HG03039 (cell line): ENCODE results near the gene POFUT2.

Experiments used
- ATAC-seq: cut with Tn5 transposase; IDR thresholded peaks from one replicate; pipeline ENCODE4 v1.9.1; 2021; ENCODE audit warnings: mild to moderate bottlenecking, moderate library complexity; ENCODE audit not compliant: unreplicated experiment

Gene POFUT2

GRCh38 chr21:45287438-45288391, at the start of gene POFUT2:
POFUT2 (minus strand) TSS chr21:45287895; CDS start chr21:45287871, 24 bp downstream.
- ATAC-seq: peak; percentile 75

- no peak for ATAC-seq
Observed at GRCh38 chr21:45336870-45337269, 49.2 kb upstream of the POFUT2 start.

- no peak for ATAC-seq
Observed at GRCh38 chr21:45336535-45336810, 48.8 kb upstream of the POFUT2 start.

- ATAC-seq: no peak
Observed at GRCh38 chr21:45335761-45336534, 48.3 kb upstream of the POFUT2 start.

GRCh38 chr21:45335151-45335760, 47.6 kb upstream of the POFUT2 start:
- ATAC-seq: no peak

GRCh38 chr21:45334591-45335081, 46.9 kb upstream of the POFUT2 start:
- ATAC-seq: no peak

GRCh38 chr21:45334134-45334533, 46.4 kb upstream of the POFUT2 start:
- ATAC-seq: no peak

GRCh38 chr21:45333583-45334121, 46.0 kb upstream of the POFUT2 start:
- ATAC-seq: no peak

- no peak for ATAC-seq
Observed at GRCh38 chr21:45332981-45333582, 45.4 kb upstream of the POFUT2 start.

- ATAC-seq: no peak
Observed at GRCh38 chr21:45332415-45332814, 44.7 kb upstream of the POFUT2 start.

- ATAC-seq: no peak
Observed at GRCh38 chr21:45331531-45332147, 43.9 kb upstream of the POFUT2 start.

GRCh38 chr21:45330851-45331261, 43.2 kb upstream of the POFUT2 start:
- no peak for ATAC-seq

GRCh38 chr21:45330075-45330781, 42.5 kb upstream of the POFUT2 start:
- ATAC-seq: no peak

GRCh38 chr21:45329261-45330074, 41.8 kb upstream of the POFUT2 start:
- no peak for ATAC-seq

GRCh38 chr21:45328198-45329091, 40.8 kb upstream of the POFUT2 start:
- no peak for ATAC-seq

- ATAC-seq: no peak
Observed at GRCh38 chr21:45327441-45328197, 39.9 kb upstream of the POFUT2 start.

- ATAC-seq: no peak
Observed at GRCh38 chr21:45326891-45327440, 39.3 kb upstream of the POFUT2 start.
